GM21576 (cell line): Measurements from ENCODE around the gene ZMIZ1.

Experiments
- ATAC-seq: cut with Tn5 transposase; IDR thresholded peaks from one replicate; pipeline ENCODE4 v1.9.1; 2021; ENCODE audit warnings: mild to moderate bottlenecking, moderate library complexity; ENCODE audit not compliant: unreplicated experiment

The ZMIZ1 gene

GRCh38 chr10:79050896-79051555, 17.7 kb upstream of the ZMIZ1 start:
- ATAC-seq = no peak

- no peak for ATAC-seq
Observed at GRCh38 chr10:79051766-79052165, 17.0 kb upstream of the ZMIZ1 start.

GRCh38 chr10:79052291-79053080, 16.3 kb upstream of the ZMIZ1 start:
- ATAC-seq = no peak

- no peak for ATAC-seq
Observed at GRCh38 chr10:79053081-79053434, 15.7 kb upstream of the ZMIZ1 start.

- no peak for ATAC-seq
Observed at GRCh38 chr10:79053481-79054202, 15.1 kb upstream of the ZMIZ1 start.

- ATAC-seq = no peak
Observed at GRCh38 chr10:79054203-79055099, 14.3 kb upstream of the ZMIZ1 start.

- no peak for ATAC-seq
Observed at GRCh38 chr10:79055100-79055782, 13.5 kb upstream of the ZMIZ1 start.

GRCh38 chr10:79055892-79056291, 12.9 kb upstream of the ZMIZ1 start:
- ATAC-seq = no peak

- no peak for ATAC-seq
Observed at GRCh38 chr10:79056361-79056735, 12.4 kb upstream of the ZMIZ1 start.

GRCh38 chr10:79056736-79057391, 11.9 kb upstream of the ZMIZ1 start:
- no peak for ATAC-seq

GRCh38 chr10:79057481-79058275, 11.1 kb upstream of the ZMIZ1 start:
- no peak for ATAC-seq

- ATAC-seq = no peak
Observed at GRCh38 chr10:79058899-79059841, 9.6 kb upstream of the ZMIZ1 start.

- ATAC-seq = no peak
Observed at GRCh38 chr10:79059859-79060379, 8.8 kb upstream of the ZMIZ1 start.

- no peak for ATAC-seq
Observed at GRCh38 chr10:79060641-79061255, 8.0 kb upstream of the ZMIZ1 start.

GRCh38 chr10:79061441-79062315, 7.1 kb upstream of the ZMIZ1 start:
- ATAC-seq = no peak

GRCh38 chr10:79063071-79063491, 5.7 kb upstream of the ZMIZ1 start:
- no peak for ATAC-seq
